NCI-H1048 (cell line): ENCODE data around the gene DCXR.

Source experiments
- DNase-seq: peaks from one replicate; lab custom pipeline; 2025; lab: John Stamatoyannopoulos, UW

Gene DCXR

GRCh38 chr17:82072827-82073226 is 35.3 kb upstream of the DCXR start:
- DNase-seq, result no peak

GRCh38 chr17:82070611-82071010 is 33.1 kb upstream of the DCXR start:
- no peak for DNase-seq

DNA sequence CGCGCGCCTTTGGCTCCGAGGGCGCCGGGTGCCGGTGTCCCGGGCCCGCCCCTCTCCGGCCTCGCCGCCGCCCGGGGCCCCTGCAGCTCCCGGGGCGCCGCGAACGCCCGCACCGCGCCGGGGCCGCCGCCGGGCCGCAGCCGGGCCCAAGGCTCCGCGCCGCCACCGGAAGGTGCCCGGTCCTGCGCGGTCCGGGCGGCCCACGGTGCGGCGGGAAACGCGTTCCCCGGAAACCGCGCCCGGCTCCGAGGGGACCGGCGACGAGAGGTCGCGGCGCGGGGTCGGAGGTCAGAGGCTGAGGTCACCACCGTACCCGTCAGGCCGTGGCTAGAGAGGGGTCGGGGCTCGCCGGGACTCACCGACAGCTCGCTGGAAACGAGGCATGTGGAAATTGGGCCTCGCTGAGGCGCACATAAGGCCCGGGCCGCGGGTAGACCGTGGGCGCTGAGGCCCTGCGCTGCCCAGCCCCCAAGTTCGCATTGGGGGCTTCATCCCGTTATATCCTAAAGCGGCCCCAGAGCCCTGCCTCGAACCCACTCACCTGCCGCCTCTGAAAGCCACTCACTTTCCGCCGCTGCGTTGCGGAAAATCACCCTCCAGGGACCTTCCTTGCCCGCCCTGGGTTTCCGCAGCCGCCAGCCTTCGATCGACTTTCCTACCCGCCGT is 28.3 kb upstream of the DCXR start, which contains the start of gene DUS1L:
TSS of gene DUS1L (minus strand) at position 167 of the 666 bp plus-strand sequence. CDS start 745 bp downstream, outside the sequence.
- no peak for DNase-seq

GRCh38 chr17:82065193-82065637 is 27.7 kb upstream of the DCXR start:
- DNase-seq, result no peak

- no peak for DNase-seq
These were observed 27.1 kb upstream of the DCXR start for GRCh38 chr17:82064433-82065192.

GRCh38 chr17:82063424-82064415 is 26.2 kb upstream of the DCXR start:
- DNase-seq, result no peak

GRCh38 chr17:82062984-82063368 is 25.5 kb upstream of the DCXR start:
- no peak for DNase-seq

GRCh38 chr17:82062076-82062983 is 24.8 kb upstream of the DCXR start:
- DNase-seq, result no peak

DNA sequence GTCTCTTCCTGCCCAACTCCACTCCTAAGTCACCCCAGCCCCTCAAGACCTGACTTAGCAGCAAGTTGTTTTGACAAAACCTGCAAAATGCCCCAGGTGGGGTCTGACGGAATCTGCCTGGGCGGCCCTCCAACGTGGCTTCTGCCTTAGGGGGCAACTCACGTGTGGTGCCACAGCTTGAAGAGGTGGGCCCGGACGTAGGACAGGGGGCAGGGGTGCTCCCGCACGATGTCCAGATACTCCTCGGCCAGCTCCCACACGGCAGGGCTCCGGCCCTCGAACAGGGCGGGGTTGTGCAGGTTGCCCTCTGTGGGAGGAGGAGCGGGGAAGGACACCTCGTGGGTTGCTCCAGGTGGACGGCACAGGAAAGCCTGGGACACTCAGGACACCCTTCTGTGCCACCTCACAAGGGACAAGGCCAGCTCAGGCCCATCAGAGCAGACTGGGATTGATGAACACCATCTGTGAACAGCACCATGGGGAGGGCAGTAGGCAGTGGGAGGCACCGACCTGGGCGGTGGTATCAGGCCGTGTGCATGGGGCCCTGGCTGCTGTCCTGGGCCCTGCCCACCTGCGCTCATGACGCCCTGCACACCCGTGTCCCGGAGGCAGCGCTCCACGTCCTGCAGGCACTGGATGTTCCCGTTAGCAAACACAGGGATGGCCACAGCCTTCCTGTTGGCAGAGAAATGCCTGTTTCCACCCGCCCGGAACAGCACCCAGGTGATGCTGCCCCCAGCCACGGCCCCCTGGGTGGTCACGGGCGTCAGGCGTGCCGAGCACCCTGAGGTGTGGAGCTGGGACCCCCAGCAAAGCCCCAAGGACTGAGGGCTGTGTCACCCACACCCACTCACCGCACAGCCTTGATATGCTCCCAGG is 23.8 kb upstream of the DCXR start:
- DNase-seq, result no peak

DNA sequence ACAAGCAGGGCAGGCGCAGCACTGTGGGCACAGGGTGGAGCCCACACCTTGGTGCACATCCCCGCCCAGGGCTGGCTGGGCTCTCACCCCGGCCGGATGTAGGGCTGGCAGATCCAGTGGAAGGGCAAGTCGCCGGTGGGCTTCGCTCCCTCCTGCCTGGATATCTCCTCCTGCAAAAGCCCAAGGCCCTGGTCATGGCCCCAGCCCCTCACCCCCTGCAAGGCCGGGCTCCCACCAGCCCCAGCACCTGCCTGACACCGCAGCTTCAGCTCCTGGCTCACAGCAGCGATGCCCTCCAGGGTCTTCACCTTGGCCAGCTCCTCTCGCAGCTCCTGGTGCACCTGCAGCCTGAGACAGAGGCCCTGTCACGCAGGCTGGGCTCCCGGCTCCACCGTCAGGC is 23.1 kb upstream of the DCXR start:
- no peak for DNase-seq

GRCh38 chr17:82060001-82060380 is 22.5 kb upstream of the DCXR start:
- no peak for DNase-seq

- DNase-seq, result no peak
These were observed 21.9 kb upstream of the DCXR start for GRCh38 chr17:82059272-82060000.

- DNase-seq, result no peak
These were observed 21.4 kb upstream of the DCXR start for GRCh38 chr17:82058855-82059249.

GRCh38 chr17:82058230-82058854 is 20.8 kb upstream of the DCXR start:
- no peak for DNase-seq

DNA sequence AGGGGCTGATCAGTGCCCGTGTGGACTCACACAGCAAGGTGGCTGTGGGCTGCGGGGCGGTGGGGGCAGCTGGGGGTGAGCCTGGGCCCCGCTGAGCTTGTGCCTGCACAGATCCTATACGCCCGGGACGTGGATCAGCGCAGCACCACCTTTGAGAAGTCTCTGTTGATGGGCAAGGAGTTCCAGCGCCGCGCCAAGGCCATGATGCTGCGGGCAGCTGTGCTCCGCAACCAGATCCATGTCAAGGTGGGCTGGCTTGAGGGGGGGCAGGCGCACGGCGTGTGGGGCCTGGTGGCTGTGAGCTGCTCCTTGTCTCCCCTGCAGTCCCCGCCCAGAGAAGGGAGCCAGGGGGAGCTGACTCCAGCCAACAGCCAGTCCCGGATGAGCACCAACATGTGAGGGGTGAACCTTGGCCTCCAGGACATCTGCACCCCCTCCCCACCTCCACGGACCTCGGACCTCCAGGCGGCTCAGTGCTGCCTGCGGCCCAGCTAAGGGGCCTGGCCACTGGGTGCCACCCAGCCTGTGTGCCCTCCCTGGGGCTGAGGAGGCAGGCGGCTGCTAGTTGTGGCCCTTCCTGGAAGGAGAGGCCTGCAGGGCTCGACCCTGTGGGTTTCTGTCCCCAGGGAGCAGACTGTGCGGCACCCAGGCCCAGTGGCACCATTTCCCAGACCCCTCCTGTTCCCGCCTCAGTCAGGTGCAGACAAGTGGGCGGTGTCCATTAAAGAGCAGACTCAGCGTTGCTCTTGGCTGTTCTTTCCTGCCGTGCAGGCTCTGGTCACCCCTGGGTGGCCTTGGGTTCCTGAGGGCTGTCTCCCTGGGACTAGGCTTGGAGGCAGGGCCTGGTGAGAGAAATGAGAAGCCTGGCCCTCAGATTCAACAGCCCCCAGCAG is 19.5 kb upstream of the DCXR start:
- DNase-seq, result no peak

- DNase-seq, result no peak
These were observed 18.6 kb upstream of the DCXR start for GRCh38 chr17:82055965-82056728.
